Measurements from ENCODE around the gene CTNNA2.

DNA sequence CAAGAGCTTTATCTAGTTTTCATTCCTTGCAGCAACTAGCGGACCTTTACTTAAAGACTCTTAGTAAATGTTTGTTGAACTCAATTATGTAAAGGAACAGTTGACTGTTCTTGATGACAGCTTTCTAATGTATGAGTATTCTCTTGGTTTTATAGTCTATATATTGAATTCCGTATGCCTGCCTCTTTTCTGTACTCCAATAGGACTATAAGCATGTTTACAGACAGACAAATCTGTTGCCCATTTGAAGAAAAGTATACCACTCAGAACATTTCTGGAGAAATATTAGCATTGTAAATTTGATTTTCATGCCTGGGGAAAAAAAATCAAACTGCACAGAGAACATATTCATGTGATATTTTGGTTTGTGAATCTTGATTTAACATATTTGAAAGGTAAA lies 682.2 kb downstream of the CTNNA2 start:
- TF ChIP-seq, protein P1, sequence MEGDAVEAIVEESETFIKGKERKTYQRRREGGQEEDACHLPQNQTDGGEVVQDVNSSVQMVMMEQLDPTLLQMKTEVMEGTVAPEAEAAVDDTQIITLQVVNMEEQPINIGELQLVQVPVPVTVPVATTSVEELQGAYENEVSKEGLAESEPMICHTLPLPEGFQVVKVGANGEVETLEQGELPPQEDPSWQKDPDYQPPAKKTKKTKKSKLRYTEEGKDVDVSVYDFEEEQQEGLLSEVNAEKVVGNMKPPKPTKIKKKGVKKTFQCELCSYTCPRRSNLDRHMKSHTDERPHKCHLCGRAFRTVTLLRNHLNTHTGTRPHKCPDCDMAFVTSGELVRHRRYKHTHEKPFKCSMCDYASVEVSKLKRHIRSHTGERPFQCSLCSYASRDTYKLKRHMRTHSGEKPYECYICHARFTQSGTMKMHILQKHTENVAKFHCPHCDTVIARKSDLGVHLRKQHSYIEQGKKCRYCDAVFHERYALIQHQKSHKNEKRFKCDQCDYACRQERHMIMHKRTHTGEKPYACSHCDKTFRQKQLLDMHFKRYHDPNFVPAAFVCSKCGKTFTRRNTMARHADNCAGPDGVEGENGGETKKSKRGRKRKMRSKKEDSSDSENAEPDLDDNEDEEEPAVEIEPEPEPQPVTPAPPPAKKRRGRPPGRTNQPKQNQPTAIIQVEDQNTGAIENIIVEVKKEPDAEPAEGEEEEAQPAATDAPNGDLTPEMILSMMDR (IDR thresholded peaks at IDR 0.05), result no peak
- no peak for TF ChIP-seq POLR2A (IDR thresholded peaks at IDR 0.05)
